ENCODE results near the gene NEDD9.

The NEDD9 gene

GRCh38 chr6:11179088-11179418, 53.4 kb downstream of the NEDD9 start:
- H3K27ac ChIP-seq (ENCODE audit: low read length) = no peak overlapping the region
- no peak overlapping the region for H3K9ac ChIP-seq (ENCODE audit: low read length)
- H3K4me1 ChIP-seq (ENCODE audit: control insufficient read depth, low read depth, low read length) = peaks cover 16% of the 10 kb centered on the region
- no peaks in the 10 kb centered on the region for H3K27me3 ChIP-seq (ENCODE audit: control insufficient read depth, insufficient read depth, low read length)
- no peaks in the 10 kb centered on the region for H3K36me3 ChIP-seq (ENCODE audit: control insufficient read depth, low read depth, low read length)
- no peaks in the 10 kb centered on the region for H3K9me3 ChIP-seq (ENCODE audit: control insufficient read depth, low read depth, low read length)
- H3K4me3 ChIP-seq (ENCODE audit: low read length) = no peak overlapping the region

GRCh38 chr6:11177271-11177670, 55.2 kb downstream of the NEDD9 start:
- Histone ChIP-seq H3K4me1 (ENCODE audit: control insufficient read depth, low read depth, low read length) (peaks cover 24% of the 10 kb centered on the region), H3K4me3 (ENCODE audit: low read length) (no peak overlapping the region), H3K9me3 (ENCODE audit: control insufficient read depth, low read depth, low read length) (no peaks in the 10 kb centered on the region), H3K9ac (ENCODE audit: low read length) (no peak overlapping the region), H3K36me3 (ENCODE audit: control insufficient read depth, low read depth, low read length) (no peaks in the 10 kb centered on the region), H3K27ac (ENCODE audit: low read length) (no peak overlapping the region), H3K27me3 (ENCODE audit: control insufficient read depth, insufficient read depth, low read length) (no peaks in the 10 kb centered on the region)

- H3K9ac ChIP-seq (ENCODE audit: low read length) = no peak overlapping the region
- no peaks in the 10 kb centered on the region for H3K27me3 ChIP-seq (ENCODE audit: control insufficient read depth, insufficient read depth, low read length)
- no peak overlapping the region for H3K27ac ChIP-seq (ENCODE audit: low read length)
- no peak overlapping the region for H3K4me3 ChIP-seq (ENCODE audit: low read length)
- no peaks in the 10 kb centered on the region for H3K36me3 ChIP-seq (ENCODE audit: control insufficient read depth, low read depth, low read length)
- H3K9me3 ChIP-seq (ENCODE audit: control insufficient read depth, low read depth, low read length) = no peaks in the 10 kb centered on the region
- H3K4me1 ChIP-seq (ENCODE audit: control insufficient read depth, low read depth, low read length) = peaks cover 11% of the 10 kb centered on the region
Observed at GRCh38 chr6:11174242-11174611, 58.2 kb downstream of the NEDD9 start.

GRCh38 chr6:11172501-11173327, 59.8 kb downstream of the NEDD9 start:
- Histone ChIP-seq H3K4me1 (ENCODE audit: control insufficient read depth, low read depth, low read length) (peaks cover 8% of the 10 kb centered on the region), H3K4me3 (ENCODE audit: low read length) (no peak overlapping the region), H3K27me3 (ENCODE audit: control insufficient read depth, insufficient read depth, low read length) (no peaks in the 10 kb centered on the region), H3K27ac (ENCODE audit: low read length) (no peak overlapping the region), H3K9me3 (ENCODE audit: control insufficient read depth, low read depth, low read length) (no peaks in the 10 kb centered on the region), H3K9ac (ENCODE audit: low read length) (no peak overlapping the region), H3K36me3 (ENCODE audit: control insufficient read depth, low read depth, low read length) (no peaks in the 10 kb centered on the region)

DNA sequence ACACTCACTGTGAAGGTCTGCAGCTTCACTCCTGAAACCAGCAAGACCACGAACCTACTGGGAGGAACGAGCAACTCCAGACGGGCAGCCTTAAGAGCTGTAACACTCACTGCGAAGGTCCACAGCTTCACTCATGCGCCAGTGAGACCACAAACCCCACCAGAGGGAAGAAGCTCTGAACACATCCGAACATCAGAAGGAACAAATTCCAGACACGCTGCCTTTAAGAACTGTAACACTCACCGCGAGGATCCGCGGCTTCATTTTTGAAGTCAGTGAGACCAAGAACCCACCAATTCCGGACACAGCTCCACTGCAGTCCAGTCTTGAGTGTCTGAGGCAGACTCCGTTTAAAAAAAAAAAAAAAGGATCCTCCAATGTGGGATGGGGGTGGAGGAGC, 60.5 kb downstream of the NEDD9 start:
- no peak overlapping the region for H3K9ac ChIP-seq (ENCODE audit: low read length)
- H3K36me3 ChIP-seq (ENCODE audit: control insufficient read depth, low read depth, low read length) = no peaks in the 10 kb centered on the region
- H3K27ac ChIP-seq (ENCODE audit: low read length) = no peak overlapping the region
- H3K4me1 ChIP-seq (ENCODE audit: control insufficient read depth, low read depth, low read length) = peaks cover 8% of the 10 kb centered on the region
- H3K4me3 ChIP-seq (ENCODE audit: low read length) = no peak overlapping the region
- H3K27me3 ChIP-seq (ENCODE audit: control insufficient read depth, insufficient read depth, low read length) = no peaks in the 10 kb centered on the region
- H3K9me3 ChIP-seq (ENCODE audit: control insufficient read depth, low read depth, low read length) = no peaks in the 10 kb centered on the region

DNA sequence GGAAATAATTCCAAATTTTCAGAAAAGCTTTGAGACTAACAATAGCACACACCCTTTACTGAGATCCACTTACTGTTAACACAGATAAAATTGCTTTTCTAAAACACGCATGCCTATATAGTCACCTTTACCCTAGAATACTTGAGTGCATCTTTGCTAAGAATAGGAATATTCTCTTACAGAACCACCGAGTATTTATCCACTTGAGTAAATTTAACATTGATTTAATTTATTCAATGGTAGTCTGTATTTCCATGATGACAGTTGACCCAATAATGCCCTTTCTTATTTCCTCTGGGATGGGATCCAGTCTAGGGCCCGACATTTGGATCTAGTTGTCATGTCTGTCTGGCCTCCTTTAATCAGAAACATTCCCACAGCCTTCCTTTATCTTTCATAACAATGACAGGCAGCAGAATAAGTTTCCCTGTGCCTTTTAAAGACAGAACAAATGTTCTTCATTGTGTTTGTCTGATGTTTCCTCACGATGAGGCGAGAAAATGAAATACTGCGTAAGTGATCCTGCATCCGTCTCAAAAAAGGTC, 64.3 kb downstream of the NEDD9 start:
- Histone ChIP-seq H3K4me3 (ENCODE audit: low read length) (no peak overlapping the region), H3K27ac (ENCODE audit: low read length) (no peak overlapping the region)

DNA sequence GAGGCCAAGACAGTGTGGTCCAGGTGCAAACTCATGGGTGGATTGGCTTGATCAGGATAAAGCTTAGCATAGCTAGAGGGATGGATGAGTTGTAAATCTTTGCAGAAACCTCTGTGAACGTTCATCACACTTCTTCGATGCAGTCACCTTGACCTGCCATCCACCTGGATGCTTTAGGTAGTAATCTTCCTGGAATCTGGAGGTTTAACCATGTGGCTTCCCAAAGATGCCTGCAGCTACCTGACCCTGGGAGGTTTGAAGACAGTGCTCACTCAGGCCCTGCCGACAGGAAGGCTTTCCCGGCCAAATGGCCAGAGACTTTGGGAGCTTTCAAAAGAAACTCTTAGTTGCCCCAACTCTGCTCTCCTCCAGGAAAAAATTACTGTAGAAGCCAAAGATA, 65.5 kb downstream of the NEDD9 start:
- Histone ChIP-seq H3K4me1 (ENCODE audit: control insufficient read depth, low read depth, low read length) (no peaks in the 10 kb centered on the region), H3K36me3 (ENCODE audit: control insufficient read depth, low read depth, low read length) (no peaks in the 10 kb centered on the region), H3K4me3 (ENCODE audit: low read length) (no peak overlapping the region), H3K9ac (ENCODE audit: low read length) (no peak overlapping the region), H3K27me3 (ENCODE audit: control insufficient read depth, insufficient read depth, low read length) (no peaks in the 10 kb centered on the region), H3K9me3 (ENCODE audit: control insufficient read depth, low read depth, low read length) (no peaks in the 10 kb centered on the region), H3K27ac (ENCODE audit: low read length) (no peak overlapping the region)

More for the DNA sequence above, 64.3 kb downstream of the NEDD9 start:
- Histone ChIP-seq H3K9ac (ENCODE audit: low read length) (no peak overlapping the region), H3K4me1 (ENCODE audit: control insufficient read depth, low read depth, low read length) (peaks cover 4% of the 10 kb centered on the region), H3K27me3 (ENCODE audit: control insufficient read depth, insufficient read depth, low read length) (no peaks in the 10 kb centered on the region), H3K36me3 (ENCODE audit: control insufficient read depth, low read depth, low read length) (no peaks in the 10 kb centered on the region), H3K9me3 (ENCODE audit: control insufficient read depth, low read depth, low read length) (no peaks in the 10 kb centered on the region)

DNA sequence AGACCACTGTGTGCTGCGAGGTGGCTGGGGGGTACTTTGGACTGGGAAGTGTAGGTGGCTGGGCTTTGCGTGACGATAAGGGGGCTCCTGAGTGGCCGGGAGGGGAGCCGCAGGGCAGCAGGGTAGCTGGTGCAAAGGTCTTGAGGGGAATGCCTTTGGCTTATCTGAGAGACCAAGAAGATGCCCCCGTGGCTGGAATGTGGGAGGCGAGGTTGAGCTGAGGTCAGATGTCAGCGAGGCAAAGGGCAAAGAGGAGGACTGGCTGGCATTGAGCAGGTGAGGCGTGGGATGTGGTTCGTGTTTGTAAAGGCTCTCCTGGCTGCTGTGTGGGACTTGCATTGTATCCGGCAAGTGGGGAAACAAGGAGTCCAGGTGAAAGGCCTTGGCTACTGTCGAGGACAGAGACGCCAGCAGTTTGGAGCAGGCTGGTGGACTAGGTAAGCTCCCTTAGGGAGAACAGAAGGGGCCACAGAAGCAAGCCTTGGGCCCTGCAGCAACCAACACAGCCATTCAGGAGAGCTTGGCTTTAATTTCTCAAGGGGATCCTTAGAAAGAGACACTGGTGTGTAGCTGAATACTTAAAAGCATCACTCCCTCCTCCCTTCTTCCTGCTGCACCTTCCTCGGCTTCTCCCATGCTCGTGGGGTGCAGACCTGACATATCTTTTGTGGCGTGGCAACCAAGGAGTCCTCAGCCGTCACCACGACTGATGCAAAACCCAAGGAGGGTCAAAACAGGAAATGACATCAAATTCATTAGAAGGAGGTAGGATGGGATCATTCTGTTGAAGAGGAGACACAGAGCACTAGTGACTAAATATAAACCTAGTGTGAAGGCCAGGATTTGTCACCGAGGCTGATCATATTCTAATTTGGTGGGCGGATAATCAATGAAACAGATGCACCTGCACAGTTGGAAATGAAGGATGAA, 67.5 kb downstream of the NEDD9 start:
- H3K9me3 ChIP-seq (ENCODE audit: control insufficient read depth, low read depth, low read length) = no peaks in the 10 kb centered on the region
- no peaks in the 10 kb centered on the region for H3K4me1 ChIP-seq (ENCODE audit: control insufficient read depth, low read depth, low read length)
- no peaks in the 10 kb centered on the region for H3K36me3 ChIP-seq (ENCODE audit: control insufficient read depth, low read depth, low read length)
- H3K4me3 ChIP-seq (ENCODE audit: low read length) = no peak overlapping the region
- no peak overlapping the region for H3K9ac ChIP-seq (ENCODE audit: low read length)
- no peaks in the 10 kb centered on the region for H3K27me3 ChIP-seq (ENCODE audit: control insufficient read depth, insufficient read depth, low read length)
- H3K27ac ChIP-seq (ENCODE audit: low read length) = no peak overlapping the region

GRCh38 chr6:11163932-11164331, 68.5 kb downstream of the NEDD9 start:
- Histone ChIP-seq H3K9me3 (ENCODE audit: control insufficient read depth, low read depth, low read length) (no peaks in the 10 kb centered on the region), H3K27me3 (ENCODE audit: control insufficient read depth, insufficient read depth, low read length) (no peaks in the 10 kb centered on the region), H3K9ac (ENCODE audit: low read length) (no peak overlapping the region), H3K4me3 (ENCODE audit: low read length) (no peak overlapping the region), H3K4me1 (ENCODE audit: control insufficient read depth, low read depth, low read length) (no peaks in the 10 kb centered on the region), H3K36me3 (ENCODE audit: control insufficient read depth, low read depth, low read length) (no peaks in the 10 kb centered on the region), H3K27ac (ENCODE audit: low read length) (no peak overlapping the region)

DNA sequence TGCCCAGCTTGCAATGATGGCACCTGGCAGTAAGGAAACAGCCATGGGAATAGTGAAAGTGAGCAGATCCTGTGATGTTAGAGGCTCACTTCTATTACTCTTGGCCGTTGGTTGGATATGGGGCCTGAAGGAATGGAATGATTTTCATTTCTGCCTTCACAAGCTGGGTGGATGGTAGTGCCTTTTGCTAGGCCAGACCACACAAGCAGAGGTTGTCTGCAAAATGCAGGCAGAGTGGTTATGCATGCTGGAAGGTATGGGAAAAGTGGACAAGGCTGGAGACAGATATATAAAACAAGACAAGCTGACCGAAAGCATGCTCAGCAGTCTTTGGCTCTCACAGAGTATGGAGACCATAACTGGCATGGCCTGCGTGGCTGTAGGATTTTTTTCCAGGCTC, 70.2 kb downstream of the NEDD9 start:
- H3K27ac ChIP-seq (ENCODE audit: low read length) = no peak overlapping the region
- H3K27me3 ChIP-seq (ENCODE audit: control insufficient read depth, insufficient read depth, low read length) = no peaks in the 10 kb centered on the region
- no peaks in the 10 kb centered on the region for H3K36me3 ChIP-seq (ENCODE audit: control insufficient read depth, low read depth, low read length)

DNA sequence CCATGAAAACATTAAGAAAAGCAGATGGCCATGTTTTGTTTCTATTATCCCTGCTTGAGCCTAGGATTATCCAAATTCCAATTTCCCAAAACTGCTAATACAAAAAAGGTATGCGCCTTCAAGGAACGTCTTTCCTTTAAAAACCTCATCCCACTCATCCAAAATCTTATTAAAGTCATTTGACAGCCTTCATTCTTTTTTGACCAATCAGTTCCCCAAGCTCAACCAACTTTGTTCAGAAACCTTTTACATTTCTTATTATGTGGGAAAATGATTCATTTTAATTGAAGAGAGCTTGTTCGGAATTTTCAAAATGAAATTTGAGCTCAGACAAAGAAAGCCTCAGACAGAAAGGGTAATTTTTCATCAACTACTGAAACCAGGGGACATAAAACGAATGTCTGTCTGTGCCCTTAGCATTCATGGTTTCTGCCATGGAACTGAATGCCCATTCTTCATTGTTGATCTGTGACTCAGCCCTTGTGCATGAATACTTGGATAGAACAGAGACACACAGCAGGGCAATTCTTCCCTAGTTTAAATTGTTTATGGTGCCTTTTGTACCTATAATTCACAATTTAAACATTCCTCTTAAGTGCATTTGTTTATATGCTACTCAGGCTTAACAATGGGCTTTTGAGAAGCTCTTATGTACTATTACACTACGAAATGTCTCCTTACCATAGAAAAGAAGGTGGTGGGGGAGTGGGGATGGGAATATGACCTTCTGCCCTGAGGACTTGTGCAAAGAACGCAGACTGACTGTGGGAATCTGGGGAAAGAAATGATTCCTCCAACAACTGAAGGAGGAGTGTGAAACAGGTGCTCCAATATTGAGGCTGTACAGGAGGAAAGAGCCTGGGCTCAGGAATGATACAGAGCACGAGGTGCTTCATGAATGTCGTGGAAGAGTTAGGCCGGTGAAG, 71.2 kb downstream of the NEDD9 start:
- Histone ChIP-seq H3K27ac (ENCODE audit: low read length) (no peak overlapping the region), H3K9me3 (ENCODE audit: control insufficient read depth, low read depth, low read length) (no peaks in the 10 kb centered on the region), H3K36me3 (ENCODE audit: control insufficient read depth, low read depth, low read length) (no peaks in the 10 kb centered on the region), H3K9ac (ENCODE audit: low read length) (no peak overlapping the region), H3K27me3 (ENCODE audit: control insufficient read depth, insufficient read depth, low read length) (no peaks in the 10 kb centered on the region), H3K4me3 (ENCODE audit: low read length) (no peak overlapping the region), H3K4me1 (ENCODE audit: control insufficient read depth, low read depth, low read length) (no peaks in the 10 kb centered on the region)

More for the DNA sequence above, 70.2 kb downstream of the NEDD9 start:
- Histone ChIP-seq H3K9me3 (ENCODE audit: control insufficient read depth, low read depth, low read length) (no peaks in the 10 kb centered on the region), H3K4me1 (ENCODE audit: control insufficient read depth, low read depth, low read length) (no peaks in the 10 kb centered on the region), H3K9ac (ENCODE audit: low read length) (no peak overlapping the region), H3K4me3 (ENCODE audit: low read length) (no peak overlapping the region)

Measured in iPS-18a (cell line).